ENCODE results near the gene NMU. TPM values are rescaled to one million over a fixed set of nuclear protein-coding genes. Genes with fewer than 3 reads are reported as not detected.

The NMU gene
- total RNA-seq, 1 experiment from 2014 or later, result 0.54 TPM

GRCh38 chr4:55547918-55548317 is 88.2 kb downstream of the NMU start:
- ChIA-PET POLR2A (no interaction called here), CTCF (no interaction called here)
- Histone ChIP-seq H3K4me1 (ENCODE audit: control insufficient read depth, insufficient read depth, low read length) (peaks cover 18% of the 10 kb centered on the region), H3K27me3 (ENCODE audit: control insufficient read depth, insufficient read depth, low read length) (no peaks in the 10 kb centered on the region), H3K4me3 (ENCODE audit: low read depth in 2 of 2, low read length in 2 of 2) (peak overlapping the region; percentile 80 to 84; a peak in 3 of 4 replicates), H3K27ac (ENCODE audit: low read length) (peak overlapping the region; percentile 89), H3K9me3 (ENCODE audit: control insufficient read depth, insufficient read depth, low read depth, low read length) (no peaks in the 10 kb centered on the region), H3K36me3 (ENCODE audit: control insufficient read depth, insufficient read depth, low read length) (peaks cover 4% of the 10 kb centered on the region; the same call in 1 of the 2 replicates)
- ATAC-seq (no peak), DNase-seq (ENCODE audit: low read depth, low spot score) (no peak)
- intact Hi-C loops (cut with micrococcal nuclease; ENCODE audit: unreplicated experiment) (no loop called here), in situ Hi-C loops (cut with HindIII; ENCODE audit: low pct_unique_long_range_greater_than_20kb, low sequenced_read_pairs) (no loop called here)
- no peak for TF ChIP-seq SIN3A (IDR thresholded peaks at IDR 0.05; ENCODE audit: borderline replicate concordance, insufficient read depth, low read depth, low read length)
- TF ChIP-seq, protein P1, sequence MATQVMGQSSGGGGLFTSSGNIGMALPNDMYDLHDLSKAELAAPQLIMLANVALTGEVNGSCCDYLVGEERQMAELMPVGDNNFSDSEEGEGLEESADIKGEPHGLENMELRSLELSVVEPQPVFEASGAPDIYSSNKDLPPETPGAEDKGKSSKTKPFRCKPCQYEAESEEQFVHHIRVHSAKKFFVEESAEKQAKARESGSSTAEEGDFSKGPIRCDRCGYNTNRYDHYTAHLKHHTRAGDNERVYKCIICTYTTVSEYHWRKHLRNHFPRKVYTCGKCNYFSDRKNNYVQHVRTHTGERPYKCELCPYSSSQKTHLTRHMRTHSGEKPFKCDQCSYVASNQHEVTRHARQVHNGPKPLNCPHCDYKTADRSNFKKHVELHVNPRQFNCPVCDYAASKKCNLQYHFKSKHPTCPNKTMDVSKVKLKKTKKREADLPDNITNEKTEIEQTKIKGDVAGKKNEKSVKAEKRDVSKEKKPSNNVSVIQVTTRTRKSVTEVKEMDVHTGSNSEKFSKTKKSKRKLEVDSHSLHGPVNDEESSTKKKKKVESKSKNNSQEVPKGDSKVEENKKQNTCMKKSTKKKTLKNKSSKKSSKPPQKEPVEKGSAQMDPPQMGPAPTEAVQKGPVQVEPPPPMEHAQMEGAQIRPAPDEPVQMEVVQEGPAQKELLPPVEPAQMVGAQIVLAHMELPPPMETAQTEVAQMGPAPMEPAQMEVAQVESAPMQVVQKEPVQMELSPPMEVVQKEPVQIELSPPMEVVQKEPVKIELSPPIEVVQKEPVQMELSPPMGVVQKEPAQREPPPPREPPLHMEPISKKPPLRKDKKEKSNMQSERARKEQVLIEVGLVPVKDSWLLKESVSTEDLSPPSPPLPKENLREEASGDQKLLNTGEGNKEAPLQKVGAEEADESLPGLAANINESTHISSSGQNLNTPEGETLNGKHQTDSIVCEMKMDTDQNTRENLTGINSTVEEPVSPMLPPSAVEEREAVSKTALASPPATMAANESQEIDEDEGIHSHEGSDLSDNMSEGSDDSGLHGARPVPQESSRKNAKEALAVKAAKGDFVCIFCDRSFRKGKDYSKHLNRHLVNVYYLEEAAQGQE (IDR thresholded peaks at IDR 0.05; ENCODE audit: insufficient read depth in 1 of 2, low read depth in 2 of 2, low read length in 1 of 2), result no peak
- no peak for TF ChIP-seq POLR2AphosphoS5 (IDR thresholded peaks at IDR 0.05; ENCODE audit: low read depth, low read length)
- no peak for TF ChIP-seq TCF7L2 (IDR thresholded peaks at IDR 0.05; ENCODE audit: low read depth, low read length)
- TF ChIP-seq, protein P2, sequence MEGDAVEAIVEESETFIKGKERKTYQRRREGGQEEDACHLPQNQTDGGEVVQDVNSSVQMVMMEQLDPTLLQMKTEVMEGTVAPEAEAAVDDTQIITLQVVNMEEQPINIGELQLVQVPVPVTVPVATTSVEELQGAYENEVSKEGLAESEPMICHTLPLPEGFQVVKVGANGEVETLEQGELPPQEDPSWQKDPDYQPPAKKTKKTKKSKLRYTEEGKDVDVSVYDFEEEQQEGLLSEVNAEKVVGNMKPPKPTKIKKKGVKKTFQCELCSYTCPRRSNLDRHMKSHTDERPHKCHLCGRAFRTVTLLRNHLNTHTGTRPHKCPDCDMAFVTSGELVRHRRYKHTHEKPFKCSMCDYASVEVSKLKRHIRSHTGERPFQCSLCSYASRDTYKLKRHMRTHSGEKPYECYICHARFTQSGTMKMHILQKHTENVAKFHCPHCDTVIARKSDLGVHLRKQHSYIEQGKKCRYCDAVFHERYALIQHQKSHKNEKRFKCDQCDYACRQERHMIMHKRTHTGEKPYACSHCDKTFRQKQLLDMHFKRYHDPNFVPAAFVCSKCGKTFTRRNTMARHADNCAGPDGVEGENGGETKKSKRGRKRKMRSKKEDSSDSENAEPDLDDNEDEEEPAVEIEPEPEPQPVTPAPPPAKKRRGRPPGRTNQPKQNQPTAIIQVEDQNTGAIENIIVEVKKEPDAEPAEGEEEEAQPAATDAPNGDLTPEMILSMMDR (IDR thresholded peaks at IDR 0.05), result no peak
- BruUV-seq (replicated peaks), result no TSS peak

DNA sequence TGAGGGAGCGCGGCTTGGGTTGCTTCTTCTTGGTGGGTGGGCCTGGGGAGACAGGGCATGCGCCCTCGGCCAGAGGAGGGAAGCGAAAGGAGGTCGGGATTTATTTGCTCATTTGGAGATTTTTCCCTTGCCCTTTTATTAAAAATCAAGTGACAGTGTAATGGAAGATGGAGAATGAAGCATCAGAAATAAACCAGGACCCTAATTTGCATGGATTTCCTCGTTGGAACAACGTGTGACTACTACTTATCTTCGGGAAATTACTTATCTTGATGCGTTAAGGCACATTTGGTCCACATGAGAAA is 88.7 kb downstream of the NMU start:
- ChIA-PET POLR2A (no interaction called here), CTCF (no interaction called here)
- no peak for ATAC-seq
- peak overlapping the region; percentile 80 to 84 for H3K4me3 ChIP-seq (ENCODE audit: low read depth in 2 of 2, low read length in 2 of 2)
- peak overlapping the region; percentile 89 for H3K27ac ChIP-seq (ENCODE audit: low read length)
- in situ Hi-C loops (cut with HindIII; ENCODE audit: low pct_unique_long_range_greater_than_20kb, low sequenced_read_pairs) (no loop called here), intact Hi-C loops (cut with micrococcal nuclease; ENCODE audit: unreplicated experiment) (no loop called here)
- peaks cover 20% of the 10 kb centered on the region for H3K4me1 ChIP-seq (ENCODE audit: control insufficient read depth, insufficient read depth, low read length)
- peaks cover 4% of the 10 kb centered on the region; the same call in 1 of the 2 replicates for H3K36me3 ChIP-seq (ENCODE audit: control insufficient read depth, insufficient read depth, low read length)
- TF ChIP-seq, protein P1 (IDR thresholded peaks at IDR 0.05; ENCODE audit: insufficient read depth in 1 of 2, low read depth in 2 of 2, low read length in 1 of 2), result no peak
- TF ChIP-seq SIN3A (IDR thresholded peaks at IDR 0.05; ENCODE audit: borderline replicate concordance, insufficient read depth, low read depth, low read length), result no peak
- TF ChIP-seq TCF7L2 (IDR thresholded peaks at IDR 0.05; ENCODE audit: low read depth, low read length), result no peak
- TF ChIP-seq, protein P2 (IDR thresholded peaks at IDR 0.05), result no peak
- TF ChIP-seq POLR2AphosphoS5 (IDR thresholded peaks at IDR 0.05; ENCODE audit: low read depth, low read length), result no peak
- H3K9me3 ChIP-seq (ENCODE audit: control insufficient read depth, insufficient read depth, low read depth, low read length), result no peaks in the 10 kb centered on the region
- no peaks in the 10 kb centered on the region for H3K27me3 ChIP-seq (ENCODE audit: control insufficient read depth, insufficient read depth, low read length)
- DNase-seq (ENCODE audit: low read depth, low spot score), result no peak
- no TSS peak for BruUV-seq (replicated peaks)
